ENCODE measurements around the gene NLRX1.
"Not testable (repeated sequence)": the region's sequence is repeated elsewhere in the genome, so short reads cannot be mapped to it uniquely, and the experiment has no call there.

NLRX1 gene

DNA sequence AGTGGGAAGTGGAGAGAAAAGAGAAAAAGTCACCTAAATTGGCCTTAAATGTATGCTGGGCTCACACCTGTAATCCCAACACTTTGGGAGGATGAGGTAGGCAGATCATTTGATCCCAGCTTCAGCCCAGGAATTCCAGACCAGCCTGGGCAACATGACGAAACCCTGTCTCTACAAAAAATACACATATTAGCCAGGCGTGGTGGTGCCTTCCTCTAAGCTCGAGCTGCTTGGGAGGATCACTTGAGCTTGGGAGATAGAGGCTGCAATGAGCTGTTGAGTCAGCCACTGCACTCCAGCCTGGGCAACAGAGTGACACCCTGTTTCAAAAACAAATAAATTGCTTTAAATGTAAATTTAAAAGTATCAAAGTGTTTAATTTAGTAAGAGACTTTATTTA is 41.5 kb downstream of the NLRX1 start:
- DNase-seq (ENCODE audit: low spot score): no peak

- peak; percentile 54 for DNase-seq (ENCODE audit: low spot score)
These were observed 49.8 kb downstream of the NLRX1 start for GRCh38 chr11:119218141-119218878.

DNA sequence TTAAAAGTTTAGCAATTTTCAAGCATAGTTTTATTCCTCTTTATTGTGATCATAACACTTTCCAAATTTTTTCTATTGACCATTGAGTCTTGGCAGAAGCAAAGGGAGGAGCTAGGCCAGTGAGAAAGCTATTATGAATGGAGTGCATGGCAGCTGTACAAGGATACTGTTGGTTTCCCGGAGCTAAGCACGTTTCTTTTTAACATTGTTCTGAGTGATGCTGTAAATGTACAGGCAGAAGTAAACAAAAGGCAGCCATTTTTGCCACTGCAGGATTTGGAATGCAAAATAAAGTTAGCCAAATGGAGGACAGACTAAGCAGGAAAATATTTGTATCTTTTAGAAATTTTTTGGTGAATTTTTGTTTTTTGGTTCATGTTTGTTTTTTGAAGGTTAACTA is 53.8 kb downstream of the NLRX1 start:
- DNase-seq (ENCODE audit: low spot score): no peak

GRCh38 chr11:119222891-119223290 is 54.4 kb downstream of the NLRX1 start:
- no peak for DNase-seq (ENCODE audit: low spot score)

GRCh38 chr11:119223856-119224255 is 55.3 kb downstream of the NLRX1 start:
- DNase-seq (ENCODE audit: low spot score): no peak

DNA sequence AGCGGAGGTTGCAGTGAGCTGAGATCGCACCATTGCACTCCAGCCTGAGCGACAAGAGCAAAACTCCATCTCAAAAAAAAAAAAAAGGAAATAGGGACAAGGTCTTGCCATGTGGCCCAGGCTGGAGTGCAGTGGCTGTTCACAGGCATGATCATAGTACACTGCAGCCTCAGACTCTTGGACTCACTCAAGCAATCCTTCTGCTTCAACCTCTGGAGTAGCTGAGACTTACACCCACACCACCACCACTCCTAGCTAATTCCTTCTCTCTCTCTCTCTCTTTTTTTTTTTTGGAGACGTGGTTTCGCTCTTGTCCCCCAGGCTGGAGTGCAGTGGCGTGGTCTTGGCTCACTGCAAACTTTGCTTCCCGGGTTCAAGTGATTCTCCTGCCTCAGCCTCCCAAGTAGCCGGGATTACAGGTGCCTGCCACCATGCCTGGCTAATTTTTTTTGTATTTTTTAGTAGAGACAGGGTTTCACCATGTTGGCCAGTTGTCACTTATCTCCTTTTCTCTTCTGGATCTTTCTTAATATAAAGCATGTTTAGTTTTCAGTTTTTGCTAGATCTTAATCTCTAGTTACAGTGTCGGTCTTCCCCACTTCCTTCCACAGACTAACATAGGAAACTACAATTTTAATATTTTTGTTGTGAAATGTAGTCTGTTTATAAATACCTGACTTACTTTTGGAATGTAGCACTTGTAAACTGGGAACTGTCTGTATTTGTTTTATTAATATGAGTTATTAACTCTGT is 60.2 kb downstream of the NLRX1 start:
- not testable (repeated sequence) for DNase-seq (ENCODE audit: low spot score)

DNA sequence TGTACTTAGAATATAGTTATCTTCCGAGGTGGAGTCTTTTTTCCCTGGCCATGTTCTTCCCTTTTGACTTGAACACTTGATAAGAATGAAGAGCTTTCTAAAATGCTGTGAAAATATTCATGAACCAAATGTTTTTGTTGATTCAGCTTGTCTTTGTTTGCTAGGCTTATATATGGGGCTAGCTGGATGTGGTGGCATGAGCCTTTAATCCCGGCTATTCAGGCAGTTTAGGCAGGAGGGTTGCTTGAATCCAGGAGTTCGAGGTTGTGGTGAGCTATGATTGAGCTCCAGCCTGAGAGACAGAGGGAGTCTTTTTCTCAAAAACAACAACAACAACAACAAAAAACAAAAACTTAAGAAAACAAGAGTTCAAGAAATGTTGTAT is 60.8 kb downstream of the NLRX1 start:
- no peak for DNase-seq (ENCODE audit: low spot score)

GRCh38 chr11:119229741-119230140 is 61.2 kb downstream of the NLRX1 start:
- DNase-seq (ENCODE audit: low spot score): no peak

All from COLO829 (cell line).